ENCODE results near the gene AGFG1. TPM values are rescaled to one million over a fixed set of nuclear protein-coding genes. Genes with fewer than 3 reads are reported as not detected.
"Not testable (repeated sequence)": the region's sequence is repeated elsewhere in the genome, so short reads cannot be mapped to it uniquely, and the experiment has no call there.

AGFG1 gene
- total RNA-seq, 6 donors from 2014 or later: 24.1 to 99.6 (median 71.2) TPM

DNA sequence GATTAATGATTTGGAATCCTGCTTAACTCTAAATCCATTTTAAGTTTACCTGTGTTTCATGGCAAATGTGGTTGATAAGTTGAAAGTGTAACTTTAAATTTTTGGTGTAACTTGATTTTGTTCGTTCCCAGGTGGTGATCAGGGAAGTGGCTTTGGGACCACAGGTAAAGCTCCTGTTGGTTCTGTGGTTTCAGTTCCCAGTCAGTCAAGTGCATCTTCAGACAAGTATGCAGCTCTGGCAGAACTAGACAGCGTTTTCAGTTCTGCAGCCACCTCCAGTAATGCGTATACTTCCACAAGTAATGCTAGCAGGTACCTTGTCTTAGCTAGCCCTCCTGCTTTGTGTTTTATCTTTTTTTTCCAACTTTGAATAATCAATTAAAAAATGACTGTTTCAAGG lies 62.8 kb downstream of the AGFG1 start:
- WGBS, 2 donors: 78 to 85% methylated on average over 3 of the region's 3 CpGs
- Histone ChIP-seq H3K27me3 (no peaks in the 10 kb centered on the region), H3K4me3 (no peak overlapping the region), H3K9me3 (no peaks in the 10 kb centered on the region), H3K27ac (no peak overlapping the region), H3K36me3 (peaks cover 9 to 91% (median 43%) of the 10 kb centered on the region in 4 donors), H3K4me1 (no peaks in the 10 kb centered on the region)
- DNase-seq (no peak), ATAC-seq (ENCODE audit: low FRiP score in 2 of 2) (no peak)
- no peak for TF ChIP-seq POLR2A (IDR thresholded peaks at IDR 0.05)
- TF ChIP-seq POLR2AphosphoS5 (IDR thresholded peaks at IDR 0.05): no peak
- TF ChIP-seq EP300 (IDR thresholded peaks at IDR 0.05): no peak
- TF ChIP-seq, protein P1, sequence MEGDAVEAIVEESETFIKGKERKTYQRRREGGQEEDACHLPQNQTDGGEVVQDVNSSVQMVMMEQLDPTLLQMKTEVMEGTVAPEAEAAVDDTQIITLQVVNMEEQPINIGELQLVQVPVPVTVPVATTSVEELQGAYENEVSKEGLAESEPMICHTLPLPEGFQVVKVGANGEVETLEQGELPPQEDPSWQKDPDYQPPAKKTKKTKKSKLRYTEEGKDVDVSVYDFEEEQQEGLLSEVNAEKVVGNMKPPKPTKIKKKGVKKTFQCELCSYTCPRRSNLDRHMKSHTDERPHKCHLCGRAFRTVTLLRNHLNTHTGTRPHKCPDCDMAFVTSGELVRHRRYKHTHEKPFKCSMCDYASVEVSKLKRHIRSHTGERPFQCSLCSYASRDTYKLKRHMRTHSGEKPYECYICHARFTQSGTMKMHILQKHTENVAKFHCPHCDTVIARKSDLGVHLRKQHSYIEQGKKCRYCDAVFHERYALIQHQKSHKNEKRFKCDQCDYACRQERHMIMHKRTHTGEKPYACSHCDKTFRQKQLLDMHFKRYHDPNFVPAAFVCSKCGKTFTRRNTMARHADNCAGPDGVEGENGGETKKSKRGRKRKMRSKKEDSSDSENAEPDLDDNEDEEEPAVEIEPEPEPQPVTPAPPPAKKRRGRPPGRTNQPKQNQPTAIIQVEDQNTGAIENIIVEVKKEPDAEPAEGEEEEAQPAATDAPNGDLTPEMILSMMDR (IDR thresholded peaks at IDR 0.05): no peak

DNA sequence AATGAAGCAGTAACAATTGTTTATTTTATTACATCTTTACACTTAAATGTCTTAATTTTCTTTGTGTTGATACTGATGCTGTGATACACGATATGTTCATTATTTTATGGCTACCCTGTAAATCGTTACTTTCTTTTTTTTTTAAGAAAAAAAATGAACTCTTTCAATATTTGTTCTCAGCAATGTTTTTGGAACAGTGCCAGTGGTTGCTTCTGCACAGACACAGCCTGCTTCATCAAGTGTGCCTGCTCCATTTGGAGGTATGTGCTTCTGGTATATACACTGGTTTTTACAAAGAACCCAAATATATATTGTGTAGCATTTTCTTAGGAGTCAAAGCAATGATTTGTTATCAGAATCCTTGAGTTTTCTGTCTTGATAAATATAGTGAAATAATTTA lies 64.5 kb downstream of the AGFG1 start:
- no peak overlapping the region for H3K27ac ChIP-seq
- H3K4me3 ChIP-seq: no peak overlapping the region
- 65 to 74% methylated on average over 2 of the region's 2 CpGs for WGBS, 2 donors
- TF ChIP-seq EP300 (IDR thresholded peaks at IDR 0.05) (no peak), POLR2AphosphoS5 (IDR thresholded peaks at IDR 0.05) (no peak)
- TF ChIP-seq, protein P1 (IDR thresholded peaks at IDR 0.05): no peak
- H3K4me1 ChIP-seq: no peaks in the 10 kb centered on the region
- H3K9me3 ChIP-seq: no peaks in the 10 kb centered on the region
- ATAC-seq (ENCODE audit: low FRiP score in 2 of 2) (no peak), DNase-seq (no peak)
- H3K36me3 ChIP-seq: peaks cover 9 to 97% (median 51%) of the 10 kb centered on the region in 4 donors
- H3K27me3 ChIP-seq: no peaks in the 10 kb centered on the region

DNA sequence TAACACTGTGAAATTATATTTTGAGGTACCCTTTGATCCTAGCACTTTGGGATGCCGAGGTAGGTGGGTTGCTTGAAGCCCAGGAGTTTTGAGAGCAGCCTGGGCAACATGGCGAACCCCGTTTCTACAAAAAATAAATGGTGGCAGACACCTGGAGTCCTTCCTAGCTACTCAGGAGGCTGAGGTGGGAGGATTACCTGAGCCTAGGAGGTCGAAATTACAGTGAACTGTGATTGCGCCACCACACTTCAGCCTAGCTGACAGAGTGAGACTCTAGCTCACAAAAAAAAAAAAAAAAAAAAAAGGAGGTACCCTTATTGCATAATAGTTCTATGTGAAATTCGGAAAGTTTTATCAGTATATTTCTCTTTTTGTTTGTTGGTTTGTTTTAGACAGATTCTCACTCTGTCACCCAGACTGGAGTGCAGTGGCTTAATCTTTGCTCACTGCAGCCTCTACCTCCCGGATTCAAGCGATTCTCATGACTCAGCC lies 67.6 kb downstream of the AGFG1 start:
- Histone ChIP-seq H3K4me1 (no peaks in the 10 kb centered on the region), H3K27ac (no peak overlapping the region), H3K36me3 (peaks cover 9 to 67% (median 41%) of the 10 kb centered on the region in 4 donors), H3K27me3 (no peaks in the 10 kb centered on the region), H3K9me3 (no peaks in the 10 kb centered on the region), H3K4me3 (no peak overlapping the region)
- ATAC-seq (ENCODE audit: low FRiP score in 2 of 2) (no peak), DNase-seq (no peak)
- TF ChIP-seq POLR2A (IDR thresholded peaks at IDR 0.05) (no peak), EP300 (IDR thresholded peaks at IDR 0.05) (no peak), POLR2AphosphoS5 (IDR thresholded peaks at IDR 0.05) (no peak)
- TF ChIP-seq, protein P1 (IDR thresholded peaks at IDR 0.05): no peak
- WGBS, 2 donors: 94 to 96% methylated on average over 8 of the region's 8 CpGs

DNA sequence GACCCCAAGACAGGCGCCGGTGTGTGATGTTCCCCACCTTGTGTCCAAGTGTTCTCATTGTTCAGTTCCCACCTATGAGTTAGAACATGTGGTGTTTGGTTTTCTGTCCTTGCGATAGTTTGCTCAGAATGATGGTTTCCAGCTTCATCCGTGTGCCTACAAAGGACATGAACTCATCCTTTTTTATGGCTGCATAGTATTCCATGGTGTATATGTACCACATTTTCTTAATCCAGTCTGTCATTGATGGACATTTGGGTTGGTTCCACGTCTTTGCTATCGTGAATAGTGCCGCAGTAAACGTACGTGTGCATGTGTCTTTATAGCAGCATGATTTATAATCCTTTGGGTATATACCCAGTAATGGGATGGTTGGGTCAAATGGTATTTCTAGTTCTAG lies 68.4 kb downstream of the AGFG1 start:
- H3K27ac ChIP-seq; H3K27me3 ChIP-seq; ATAC-seq (ENCODE audit: low FRiP score in 2 of 2); H3K4me1 ChIP-seq; DNase-seq; H3K9me3 ChIP-seq; H3K4me3 ChIP-seq: not testable (repeated sequence)
- 98% methylated on average over 9 of the region's 9 CpGs for WGBS, 2 donors
- H3K36me3 ChIP-seq: peaks cover 9 to 62% (median 38%) of the 10 kb centered on the region in 4 donors

DNA sequence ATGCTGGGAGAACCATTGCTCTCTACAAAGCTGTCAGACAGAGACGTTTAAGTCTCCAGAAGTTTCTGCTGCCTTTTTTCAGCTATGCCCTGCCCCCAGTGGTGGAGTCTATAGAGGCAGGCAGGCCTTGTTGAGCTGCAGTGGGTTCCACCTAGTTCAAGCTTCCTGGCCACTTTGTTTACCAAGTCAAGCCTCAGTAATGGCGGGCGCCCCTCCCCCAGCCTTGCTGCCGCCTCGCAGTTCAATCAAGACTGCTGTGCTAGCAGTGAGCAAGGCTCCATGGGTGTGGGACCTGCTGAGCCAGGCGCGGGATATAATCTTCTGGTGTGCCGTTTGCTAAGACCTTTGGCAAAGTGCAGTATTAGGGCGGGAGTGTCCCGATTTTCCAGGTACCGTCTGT lies 74.0 kb downstream of the AGFG1 start:
- Histone ChIP-seq H3K27ac (no peak overlapping the region), H3K4me1 (no peaks in the 10 kb centered on the region), H3K4me3 (no peak overlapping the region), H3K36me3 (peaks cover 0 to 48% (median 16%) of the 10 kb centered on the region in 4 donors), H3K27me3 (no peaks in the 10 kb centered on the region), H3K9me3 (no peaks in the 10 kb centered on the region)
- 95 to 100% methylated on average over 8 to 10 of the region's 11 CpGs for WGBS, 2 donors
- ATAC-seq (ENCODE audit: low FRiP score in 2 of 2) (no peak), DNase-seq (peak in 1 of 2 donors; percentile 55)
- TF ChIP-seq, protein P1 (IDR thresholded peaks at IDR 0.05): no peak
- TF ChIP-seq POLR2A (IDR thresholded peaks at IDR 0.05) (no peak), EP300 (IDR thresholded peaks at IDR 0.05) (no peak), POLR2AphosphoS5 (IDR thresholded peaks at IDR 0.05) (no peak)

Measured in upper lobe of left lung (tissue), 6 donors.